NCI-H1694 treated with DMSO at 0.1 percent for 48 hours (cell line): ENCODE data around the gene RS1.

Source experiments
- DNase-seq: peaks from one replicate; lab custom pipeline; 2025; lab: John Stamatoyannopoulos, UW

RS1 gene

DNA sequence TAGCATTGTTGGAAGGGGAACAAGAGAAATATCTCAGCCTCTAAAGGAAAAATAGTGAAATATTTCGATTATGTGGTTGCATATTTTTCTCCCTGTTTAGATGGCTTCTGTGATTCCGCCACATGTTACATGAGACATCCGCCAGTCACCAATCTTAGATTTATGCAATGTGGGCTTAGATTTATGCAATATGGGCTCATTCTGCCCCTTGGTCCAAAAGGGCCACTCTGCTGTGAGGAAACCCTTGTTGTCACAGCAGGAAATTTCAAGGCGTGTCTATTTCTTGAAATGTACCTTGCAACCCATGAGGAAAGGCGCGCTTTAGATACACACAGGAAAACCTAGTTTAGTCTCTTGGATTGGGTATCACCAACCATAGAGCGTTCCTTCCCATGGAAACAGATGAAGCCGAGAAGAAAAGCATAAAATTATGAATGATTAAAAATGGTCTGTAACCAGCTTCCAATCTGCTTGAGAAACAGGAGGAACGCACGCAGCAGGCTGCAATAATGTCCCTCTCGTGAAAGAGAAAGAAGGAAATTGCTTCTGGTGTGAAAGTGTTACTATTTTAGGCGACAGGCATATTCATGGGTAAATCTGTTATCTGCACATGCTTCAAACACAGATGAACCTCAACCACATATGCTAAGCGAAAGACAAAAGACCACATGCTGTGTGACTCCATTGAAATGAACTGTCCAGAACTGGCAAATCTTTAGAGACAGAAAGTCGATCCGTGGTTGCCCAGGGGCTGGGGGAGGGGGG is 3.7 kb downstream of the RS1 start:
- DNase-seq = no peak

GRCh38 chrX:18666614-18667013 is 5.3 kb downstream of the RS1 start:
- no peak for DNase-seq

DNA sequence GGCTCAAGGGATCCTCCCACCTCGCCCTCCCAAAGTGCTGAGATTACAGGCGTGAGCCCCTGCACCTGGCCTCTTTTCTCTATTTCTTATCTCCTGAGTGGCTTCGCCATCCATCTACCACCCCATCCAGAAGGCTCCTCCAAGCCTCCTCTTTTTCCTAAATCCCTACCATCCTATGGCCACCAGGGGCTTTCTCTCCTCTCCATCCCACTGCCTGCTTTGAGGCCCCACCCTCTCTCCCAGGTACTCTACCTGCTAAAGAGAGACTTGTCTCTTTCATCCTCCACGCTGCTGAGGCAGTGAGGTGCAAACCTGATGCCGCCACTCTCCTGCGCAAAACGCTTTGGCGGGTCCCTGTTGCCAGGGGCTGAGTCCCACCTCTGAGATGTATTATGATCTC is 7.0 kb downstream of the RS1 start:
- DNase-seq = no peak

GRCh38 chrX:18661273-18661672 is 10.6 kb downstream of the RS1 start:
- no peak for DNase-seq

- no peak for DNase-seq
Measured at GRCh38 chrX:18654875-18655836, 16.8 kb downstream of the RS1 start.

- DNase-seq = no peak
Measured at GRCh38 chrX:18652636-18653035, 19.3 kb downstream of the RS1 start.

DNA sequence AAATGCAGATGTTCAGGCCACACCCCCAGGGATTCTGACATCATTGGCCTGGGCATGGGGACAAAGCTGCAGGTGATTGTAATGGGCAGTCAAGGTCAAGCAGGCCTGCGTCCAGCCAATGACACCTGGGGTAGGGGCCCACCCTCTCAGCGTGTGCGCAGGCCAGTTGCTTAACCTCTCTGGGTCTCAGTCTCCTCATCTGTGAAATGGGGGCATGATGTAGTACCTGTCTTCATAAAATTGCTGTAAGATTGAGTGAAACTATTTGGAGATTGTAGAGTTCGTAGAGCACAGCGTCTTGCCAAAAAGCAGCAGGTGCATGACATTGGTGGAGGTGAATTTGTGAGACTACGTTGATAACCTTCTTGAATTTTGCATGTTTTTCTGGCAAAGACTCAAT is 21.2 kb downstream of the RS1 start:
- DNase-seq = no peak

DNA sequence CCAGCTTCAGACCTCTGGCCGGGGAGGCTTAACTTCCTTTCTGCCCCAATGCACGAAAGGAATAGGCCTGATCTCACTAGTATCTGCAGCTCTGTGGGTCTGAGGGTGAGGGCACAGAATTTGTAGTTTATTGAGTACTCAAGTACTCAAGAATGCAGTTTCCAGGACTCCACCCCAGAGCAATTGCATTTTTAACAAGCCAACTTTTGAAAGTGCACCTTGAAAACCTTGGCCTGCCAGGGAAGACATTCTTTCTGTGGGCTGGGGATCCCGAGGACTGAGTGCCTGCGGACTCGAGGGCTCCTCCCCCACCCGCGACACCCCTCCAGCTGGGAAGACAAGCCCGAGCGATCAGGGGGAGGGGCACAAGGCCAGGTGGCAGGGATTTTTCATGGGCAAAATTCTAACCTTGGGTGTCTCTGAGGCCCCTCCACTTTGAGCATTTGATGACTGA is 22.4 kb downstream of the RS1 start:
- DNase-seq = no peak

DNA sequence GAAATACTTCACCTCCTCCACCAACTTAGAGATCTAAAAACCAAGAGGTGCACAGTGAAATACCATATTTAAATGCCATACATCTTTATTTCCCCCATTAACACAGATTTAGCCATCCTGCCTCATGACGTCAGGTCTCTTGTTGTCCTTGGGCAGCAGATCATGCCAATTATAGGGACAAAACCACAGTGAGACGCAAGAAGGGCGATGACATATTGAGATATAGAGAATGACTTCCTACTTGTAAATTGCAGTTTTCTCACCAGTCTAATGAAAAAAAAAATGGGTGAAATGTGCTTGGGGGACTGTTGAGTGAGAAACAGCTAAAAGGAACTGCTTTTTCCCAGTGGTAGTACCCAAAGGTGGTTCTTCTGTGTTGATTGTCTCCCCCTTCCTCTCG is 24.3 kb downstream of the RS1 start:
- no peak for DNase-seq

DNA sequence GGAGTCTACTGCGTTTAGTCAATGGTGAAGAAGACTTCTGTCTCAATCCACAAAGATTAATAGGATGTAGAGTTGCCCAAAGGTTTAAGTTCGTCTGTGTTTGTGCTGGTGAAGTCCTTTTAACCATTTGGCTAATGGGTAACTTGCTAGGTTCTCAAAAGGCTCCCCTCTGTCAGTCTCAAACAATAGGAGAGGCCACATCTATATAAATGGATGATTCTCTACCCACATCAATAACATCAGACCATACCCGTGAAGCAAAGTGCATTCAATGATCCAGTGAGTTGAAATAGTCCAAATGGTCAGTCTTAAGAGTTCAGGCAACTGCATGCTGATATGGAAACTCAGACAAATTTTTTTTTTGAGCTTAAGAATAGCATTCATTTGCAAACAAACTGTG is 28.1 kb downstream of the RS1 start:
- no peak for DNase-seq

DNA sequence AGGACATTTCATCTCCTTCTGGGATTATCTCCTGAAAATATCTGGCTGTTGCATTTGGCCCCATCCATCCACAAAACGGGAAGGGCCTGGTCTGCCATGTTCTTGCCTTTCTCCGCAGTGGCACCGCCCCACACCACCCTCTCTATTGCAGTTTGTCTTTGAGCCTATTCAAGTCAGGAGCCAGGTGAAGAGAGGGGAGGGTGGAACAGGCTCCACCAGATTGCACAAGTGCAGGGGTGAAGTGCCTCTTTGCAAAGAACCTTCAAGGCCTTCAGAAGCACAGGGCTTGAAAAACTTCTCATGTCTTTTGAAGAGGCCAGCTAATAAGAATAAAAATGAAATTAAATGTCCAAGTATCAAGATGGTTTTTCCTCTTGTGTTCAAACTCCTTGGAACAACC is 28.7 kb downstream of the RS1 start:
- DNase-seq = no peak

- DNase-seq = no peak
Measured at GRCh38 chrX:18640686-18641085, 31.2 kb downstream of the RS1 start.

- DNase-seq = no peak
Measured at GRCh38 chrX:18639280-18639679, 32.6 kb downstream of the RS1 start.

GRCh38 chrX:18638398-18638797 is 33.5 kb downstream of the RS1 start:
- DNase-seq = no peak

GRCh38 chrX:18630934-18631333 is 41.0 kb downstream of the RS1 start:
- no peak for DNase-seq

DNA sequence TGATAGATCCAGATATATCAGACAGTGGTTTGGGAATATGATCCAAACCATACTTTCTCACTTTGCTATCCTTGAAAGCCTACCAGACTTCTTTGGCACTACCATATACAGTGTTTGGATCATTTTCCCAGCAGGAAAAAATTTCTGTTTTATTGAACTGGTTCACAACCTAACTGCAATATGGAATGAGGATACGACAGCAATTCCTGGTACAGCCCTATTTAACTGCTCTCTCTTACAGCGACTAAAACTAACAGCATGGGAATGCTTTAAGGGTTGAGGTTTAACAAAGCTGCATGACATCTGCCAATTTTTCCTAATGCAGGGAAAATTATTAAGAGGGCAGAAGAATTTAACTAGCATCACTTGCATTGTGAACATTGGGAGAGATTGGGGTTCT is 47.3 kb downstream of the RS1 start:
- no peak for DNase-seq

DNA sequence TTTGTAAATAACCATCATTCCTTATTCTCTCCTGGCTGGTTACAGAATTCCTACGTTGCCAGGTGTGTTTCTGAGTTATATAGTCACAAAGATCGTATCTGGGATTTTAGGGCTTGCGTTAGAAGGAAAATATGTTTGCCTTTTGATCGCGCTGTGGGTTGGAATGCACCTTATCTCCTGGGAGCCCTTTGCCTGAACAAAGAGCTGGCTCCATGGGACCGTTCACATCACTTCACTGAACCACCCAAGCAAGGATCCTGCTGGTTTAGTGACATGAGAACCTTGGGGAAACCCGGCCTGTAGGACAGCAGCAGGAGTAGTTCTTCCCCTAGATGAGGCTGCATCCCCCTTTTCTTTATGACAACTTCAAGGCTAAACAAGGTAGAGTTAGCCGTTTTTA is 51.6 kb downstream of the RS1 start:
- DNase-seq = no peak

- no peak for DNase-seq
Measured at GRCh38 chrX:18619288-18619687, 52.6 kb downstream of the RS1 start.

GRCh38 chrX:18617407-18617750 is 54.5 kb downstream of the RS1 start:
- no peak for DNase-seq

- DNase-seq = no peak
Measured at GRCh38 chrX:18616688-18617406, 55.1 kb downstream of the RS1 start.

- DNase-seq = no peak
Measured at GRCh38 chrX:18613930-18614639, 57.8 kb downstream of the RS1 start.

DNA sequence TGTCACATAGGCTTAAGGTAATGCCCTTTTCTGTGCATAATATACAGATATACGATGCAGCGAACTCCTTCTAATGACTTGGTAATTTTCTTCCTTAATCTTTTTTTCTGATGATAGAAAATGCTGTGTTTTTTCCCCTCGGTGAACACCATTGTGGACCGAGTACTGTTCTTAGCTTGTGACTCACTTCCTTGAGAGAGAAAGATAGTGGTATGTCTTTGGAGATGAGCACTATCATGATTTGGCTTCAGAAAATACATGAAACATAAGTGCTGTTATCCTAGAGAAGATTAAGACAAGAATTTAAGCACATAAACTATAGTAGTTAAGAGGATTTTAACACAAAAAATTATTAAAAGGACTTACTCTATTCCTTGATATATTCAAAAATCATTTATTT is 63.9 kb downstream of the RS1 start:
- no peak for DNase-seq
